Right cardiac atrium (tissue), 5 donors: Measurements from ENCODE around the gene NCK2. TPM values are rescaled to one million over a fixed set of nuclear protein-coding genes. Genes with fewer than 3 reads are reported as not detected.

ENCODE experiments used
- ATAC-seq, 2 donors: fragments of 200-7000 bp; cut with Tn5 transposase; one replicate each; pipeline versions ENCODE4 v1.8.0 to v1.9.1; 2020; ENCODE audit warnings: moderate library complexity in 2 of 2, mild to moderate bottlenecking in 1 of 2
- DNase-seq, 3 donors: peaks; one replicate each; pipeline ENCODE4 v3.0.0-alpha.2; 2020
- H3K27ac ChIP-seq: one replicate; pipeline ENCODE4 v1.5.1; 2013; ENCODE audit warnings: mild to moderate bottlenecking, low read length, control low read depth, moderate library complexity
- H3K27me3 ChIP-seq: one replicate; pipeline ENCODE4 v1.6.1; 2013; ENCODE audit not compliant: control insufficient read depth, insufficient read depth
- H3K4me1 ChIP-seq: one replicate; pipeline ENCODE4 v1.6.1; 2013; ENCODE audit warnings: low read length; ENCODE audit not compliant: control insufficient read depth, insufficient read depth
- H3K4me3 ChIP-seq: one replicate; pipeline ENCODE4 v1.5.1; 2013; ENCODE audit warnings: low read length, control low read depth
- H3K9me3 ChIP-seq: one replicate; pipeline ENCODE4 v1.6.1; 2013; ENCODE audit warnings: low read length; ENCODE audit not compliant: control insufficient read depth
- WGBS: extraction: QIAGEN DNeasy Blood & Tissue Kit; methylation state at CpG from one replicate; pipeline ENCODE4 v1.1.7; 2013; 5-methylcytosine and 5-hydroxymethylcytosine counted together
- intact Hi-C, 4 donors: fragments of 100-400 bp; cut with DNase I; formaldehyde crosslinking; loops; one replicate each; pipeline versions ENCODE4 v1.11.0 to v1.14.0; 2022 to 2023
- polyA plus RNA-seq: library from polyadenylated mRNA; stranded (reverse); fragments of 200-250 nt; gene quantifications from one replicate; pipeline ENCODE4 v1.2.3, GENCODE V29; 2013
- total RNA-seq, 4 donors: library from RNA; stranded (reverse); fragmentation: NEBNext Ultra II Directional; extraction: Animal tissue kit (Norgen Biotek cat#: 25700); gene quantifications; one replicate each; pipeline ENCODE4 v1.2.1, GENCODE V29; 2021
- donor health status: healthy with polysubstance abuse.
- donor health status: DM: no; HTN: yes; CAD: no.
- donor health status: DM: no; HTN: no; CAD: no.
- donor health status: DM: no; HTN: yes; CAD: no; lungs with severe emphysema.
- donor health status: DM: yes; HTN: yes; CAD: no.

NCK2 gene
- total and polyA plus RNA-seq, 5 donors: 29.9 to 39.5 (median 31.1) TPM

DNA sequence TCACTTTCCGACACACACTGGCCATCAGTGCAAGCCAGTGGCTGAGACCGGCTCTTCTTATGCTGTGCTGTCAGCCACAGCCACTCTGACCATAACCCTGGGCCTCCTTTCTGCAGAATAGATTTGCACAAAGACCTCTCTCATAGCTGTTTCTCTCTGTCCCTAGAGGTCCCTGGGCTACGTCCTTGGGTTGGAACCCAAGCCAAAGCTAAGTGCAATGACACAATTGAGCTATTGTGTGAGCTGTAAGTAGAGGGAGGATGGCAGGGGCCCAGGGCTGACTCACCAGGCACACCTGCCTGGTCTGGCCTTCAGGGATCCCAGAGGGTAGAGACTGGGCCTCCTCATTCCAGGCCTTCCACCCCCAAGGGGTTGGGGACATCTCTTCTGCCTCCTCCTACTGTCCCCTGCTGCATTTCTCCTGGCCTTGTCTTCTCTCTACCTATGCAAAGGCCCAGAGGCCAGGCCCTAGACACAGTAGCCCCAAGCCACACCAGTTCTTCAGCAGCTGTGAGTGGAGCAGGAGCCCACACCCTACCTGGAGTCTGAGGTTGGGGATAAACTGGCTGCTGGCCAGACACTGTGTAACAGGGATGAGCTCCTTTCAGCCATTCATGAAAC lies 174.6 kb downstream of the NCK2 start:
- intact Hi-C loops: loop anchor here in 1 of 4 donors (10.0 kb wide), 1 partner anchor 166 kb away; no protein-coding TSS in a partner anchor
- Histone ChIP-seq H3K4me1 (peaks cover 5% of the 10 kb centered on the region), H3K9me3 (peaks cover 4% of the 10 kb centered on the region), H3K27me3 (no peaks in the 10 kb centered on the region), H3K4me3 (no peak overlapping the region), H3K27ac (no peak overlapping the region)
- 51% methylated on average over 3 of the region's 3 CpGs for WGBS
- DNase-seq (peak; percentile 67 to 89 (median 81)), ATAC-seq (peak; percentile 89 to 91)

DNA sequence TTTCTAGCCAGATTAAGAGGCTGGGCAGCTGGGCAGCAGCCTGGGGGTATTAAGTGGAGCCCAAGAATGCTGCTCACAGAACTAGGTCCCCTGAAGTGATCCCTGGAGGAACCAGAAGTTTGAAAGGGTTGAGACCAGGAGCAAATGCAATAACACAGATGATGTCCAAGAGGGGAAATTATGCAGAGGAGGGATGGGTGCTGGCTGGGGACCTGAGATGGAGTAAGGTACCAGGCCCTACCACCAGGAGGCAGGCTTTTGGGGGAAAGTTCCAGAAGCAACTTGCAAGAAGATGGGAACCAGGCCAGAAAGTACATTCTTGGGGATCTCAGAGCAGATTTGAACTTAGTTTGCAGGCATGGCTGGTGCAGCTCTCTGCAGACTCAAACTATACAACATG lies 175.1 kb downstream of the NCK2 start:
- H3K4me3 ChIP-seq: no peak overlapping the region
- peaks cover 5% of the 10 kb centered on the region for H3K4me1 ChIP-seq
- intact Hi-C loops: loop anchor here in 1 of 4 donors (10.0 kb wide), 1 partner anchor 165 kb away; no protein-coding TSS in a partner anchor
- ATAC-seq (no peak), DNase-seq (no peak)
- H3K27me3 ChIP-seq: no peaks in the 10 kb centered on the region
- peaks cover under 1% of the 10 kb centered on the region for H3K9me3 ChIP-seq
- no peak overlapping the region for H3K27ac ChIP-seq

DNA sequence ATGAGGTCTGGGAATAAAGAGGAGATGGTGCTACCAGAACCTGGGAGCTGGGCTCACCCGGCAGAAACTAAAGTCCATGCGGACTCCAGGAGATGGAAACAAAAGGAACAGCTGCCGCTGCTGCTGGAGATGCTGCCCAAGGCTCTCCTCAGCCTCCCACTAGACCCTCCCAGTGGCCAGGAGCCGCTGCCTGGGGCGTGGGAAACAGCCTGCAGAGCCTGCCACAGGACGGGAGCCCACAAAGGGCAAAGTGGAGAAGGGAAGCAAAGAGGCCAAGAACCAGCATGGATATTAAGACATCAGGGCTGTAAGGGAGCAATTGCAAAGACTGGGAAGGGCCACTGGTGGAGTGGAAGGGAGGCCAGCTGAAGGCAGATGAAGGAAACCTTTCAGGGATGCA lies 179.6 kb downstream of the NCK2 start:
- peaks cover 5% of the 10 kb centered on the region for H3K4me1 ChIP-seq
- H3K9me3 ChIP-seq: no peaks in the 10 kb centered on the region
- WGBS: 79% methylated on average over 6 of the region's 6 CpGs
- intact Hi-C loops: no loop called here
- ATAC-seq: no peak
- no peak for DNase-seq
- no peaks in the 10 kb centered on the region for H3K27me3 ChIP-seq
- H3K4me3 ChIP-seq: no peak overlapping the region
- no peak overlapping the region for H3K27ac ChIP-seq

DNA sequence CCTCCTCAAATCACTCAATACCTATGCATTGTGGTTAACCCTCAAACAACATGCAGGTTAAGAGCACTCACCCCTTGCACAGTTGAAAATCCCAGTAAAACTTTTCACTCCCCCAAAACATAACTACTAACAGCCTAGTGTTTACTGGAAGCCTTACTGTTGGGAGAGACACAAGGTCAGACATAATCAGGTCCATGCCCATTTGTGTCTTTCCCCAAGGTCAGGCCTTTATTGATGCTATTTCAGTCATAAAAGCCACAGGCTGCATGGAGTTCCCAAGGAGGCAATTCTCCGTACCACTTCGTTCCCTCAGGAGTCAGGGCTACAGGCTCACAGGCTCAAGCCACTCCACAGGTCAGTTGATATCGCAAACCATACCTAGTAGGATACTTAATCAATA lies 180.2 kb downstream of the NCK2 start:
- 96% methylated on average over 3 of the region's 3 CpGs for WGBS
- DNase-seq (no peak), ATAC-seq (no peak)
- H3K4me3 ChIP-seq: no peak overlapping the region
- peaks cover 2% of the 10 kb centered on the region for H3K4me1 ChIP-seq
- H3K9me3 ChIP-seq: no peaks in the 10 kb centered on the region
- intact Hi-C loops: no loop called here
- no peaks in the 10 kb centered on the region for H3K27me3 ChIP-seq
- H3K27ac ChIP-seq: no peak overlapping the region

DNA sequence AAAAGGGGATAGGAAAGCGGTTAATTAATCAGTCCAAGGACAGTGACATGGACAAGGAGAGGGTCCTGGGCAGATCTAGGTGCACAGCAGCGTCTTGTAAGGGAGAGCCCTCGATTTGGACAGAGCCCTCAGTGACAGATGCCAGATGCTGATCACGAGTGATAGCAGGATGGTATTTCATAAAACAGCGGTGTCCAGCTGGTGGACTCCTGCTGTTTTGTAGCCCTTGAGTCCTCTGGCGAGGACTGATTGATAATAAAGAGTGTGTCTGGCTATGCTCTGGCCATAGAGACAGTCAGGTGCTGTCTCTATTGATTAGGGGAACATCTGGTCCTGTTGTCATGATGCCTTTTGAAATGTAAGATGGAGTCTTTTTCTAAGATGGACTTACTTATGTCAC lies 180.7 kb downstream of the NCK2 start:
- ATAC-seq (no peak), DNase-seq (no peak)
- WGBS: 89% methylated on average over 6 of the region's 6 CpGs
- Histone ChIP-seq H3K27me3 (no peaks in the 10 kb centered on the region), H3K4me3 (no peak overlapping the region), H3K4me1 (peaks cover 2% of the 10 kb centered on the region), H3K9me3 (no peaks in the 10 kb centered on the region), H3K27ac (no peak overlapping the region)
- intact Hi-C loops: no loop called here

DNA sequence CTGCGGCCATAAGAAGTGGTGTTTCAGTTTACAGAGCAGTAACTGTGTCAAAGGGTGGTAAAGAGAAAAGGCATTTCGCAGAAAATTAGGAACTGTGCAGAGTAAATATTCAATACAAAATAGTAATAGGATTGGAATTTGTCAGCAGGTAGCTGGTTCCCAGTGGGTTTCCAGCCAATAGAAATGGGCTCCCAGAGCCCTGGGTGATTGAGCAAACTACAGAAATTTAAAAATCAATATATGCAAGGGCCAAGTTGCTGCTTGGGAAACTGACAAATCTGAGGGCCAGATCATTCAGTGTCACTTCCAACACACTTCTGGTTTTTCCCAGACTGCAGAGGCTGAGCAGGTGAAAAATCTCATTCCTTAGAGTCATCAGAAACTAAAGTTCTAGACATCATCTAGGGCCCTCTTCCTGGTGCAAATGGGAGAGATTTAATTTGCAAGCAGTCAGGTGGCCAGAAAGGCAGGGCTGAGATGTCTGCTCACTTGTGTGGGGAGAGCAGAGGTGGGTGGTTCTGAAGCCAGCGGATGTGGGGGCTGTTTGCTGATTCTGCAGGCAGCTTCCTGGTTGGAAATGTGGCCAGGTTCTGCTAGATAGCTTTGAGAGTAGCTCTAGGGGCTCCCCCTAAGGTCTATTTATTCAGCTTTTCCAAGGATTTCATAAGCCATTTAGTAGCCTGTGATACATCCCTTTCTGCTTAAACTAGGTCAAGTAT lies 182.4 kb downstream of the NCK2 start:
- ATAC-seq: peak in 1 of 2 donors; percentile 50
- 89% methylated on average over 3 of the region's 3 CpGs for WGBS
- H3K27me3 ChIP-seq: no peaks in the 10 kb centered on the region
- intact Hi-C loops: no loop called here
- peaks cover 2% of the 10 kb centered on the region for H3K4me1 ChIP-seq
- H3K9me3 ChIP-seq: no peaks in the 10 kb centered on the region
- no peak overlapping the region for H3K27ac ChIP-seq
- no peak overlapping the region for H3K4me3 ChIP-seq
- no peak for DNase-seq

DNA sequence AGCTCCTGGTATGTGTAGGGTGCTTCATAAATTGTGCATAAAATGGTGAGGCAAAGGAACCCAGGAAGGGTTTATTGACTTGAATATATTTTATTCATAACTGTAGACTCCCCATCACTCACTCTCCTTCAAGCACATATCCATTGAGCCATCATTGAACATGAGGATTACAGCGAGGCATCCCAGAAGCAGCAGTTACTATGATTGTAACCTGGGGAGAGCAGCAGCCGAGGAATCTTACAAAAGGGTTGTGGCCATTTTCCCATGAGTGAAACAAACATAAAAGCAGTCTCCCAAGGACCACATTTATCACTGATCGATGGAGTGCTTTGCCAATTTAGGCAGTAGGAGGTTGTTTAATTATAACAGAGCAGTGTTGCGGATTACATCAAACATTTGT lies 183.4 kb downstream of the NCK2 start:
- intact Hi-C loops: no loop called here
- H3K27ac ChIP-seq: no peak overlapping the region
- H3K4me1 ChIP-seq: peaks cover 2% of the 10 kb centered on the region
- 82% methylated on average over 4 of the region's 4 CpGs for WGBS
- no peaks in the 10 kb centered on the region for H3K9me3 ChIP-seq
- H3K4me3 ChIP-seq: no peak overlapping the region
- no peak for DNase-seq
- no peaks in the 10 kb centered on the region for H3K27me3 ChIP-seq
- ATAC-seq: no peak

DNA sequence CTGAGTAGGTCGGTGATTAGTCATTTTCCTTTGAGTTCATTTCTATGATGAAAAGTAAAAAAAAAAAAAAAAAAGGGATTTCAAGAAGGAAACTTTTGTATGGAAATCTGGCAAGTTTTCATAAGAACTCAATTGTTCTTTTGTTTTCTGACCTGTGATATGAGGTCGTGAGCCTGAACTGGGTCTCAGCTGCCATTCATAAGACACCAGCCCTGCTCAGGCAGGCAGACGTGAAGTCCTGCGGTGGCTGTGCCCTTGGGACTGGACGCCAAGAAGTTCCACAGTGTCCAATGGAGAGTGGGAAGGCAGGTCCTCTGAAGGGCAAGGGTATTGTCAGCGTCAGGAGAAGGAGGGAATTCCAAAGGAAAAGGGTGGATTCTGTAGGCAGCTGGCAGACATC lies 183.9 kb downstream of the NCK2 start:
- no peak overlapping the region for H3K4me3 ChIP-seq
- intact Hi-C loops: no loop called here

DNA sequence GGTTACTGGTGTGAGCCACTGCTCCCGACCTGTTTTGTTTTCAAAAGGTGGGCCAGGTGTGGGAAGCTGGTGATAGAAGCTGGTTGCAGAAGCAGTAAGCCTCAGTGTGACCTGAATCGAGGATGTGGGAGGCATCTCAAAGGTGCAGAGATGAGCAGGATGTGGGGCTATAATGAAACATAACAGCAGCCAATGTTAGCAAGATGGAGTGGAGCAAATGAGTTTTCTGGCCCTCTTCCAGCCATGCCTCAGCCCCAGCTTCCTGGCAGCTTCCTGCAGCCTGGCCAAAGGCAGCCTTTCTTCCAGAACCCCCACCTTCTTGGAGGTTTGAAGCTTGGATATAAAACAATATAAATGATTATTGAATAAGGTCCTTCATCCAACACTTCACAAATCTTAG lies 184.8 kb downstream of the NCK2 start:
- Histone ChIP-seq H3K9me3 (no peaks in the 10 kb centered on the region), H3K4me1 (peaks cover 4% of the 10 kb centered on the region), H3K27ac (no peak overlapping the region), H3K4me3 (no peak overlapping the region), H3K27me3 (no peaks in the 10 kb centered on the region)
- 60% methylated on average over 2 of the region's 2 CpGs for WGBS
- DNase-seq: no peak
- intact Hi-C loops: no loop called here
- peak; percentile 16 to 48 for ATAC-seq

More for the DNA sequence above, 183.9 kb downstream of the NCK2 start:
- Histone ChIP-seq H3K27ac (no peak overlapping the region), H3K27me3 (no peaks in the 10 kb centered on the region), H3K4me1 (peaks cover 2% of the 10 kb centered on the region), H3K9me3 (no peaks in the 10 kb centered on the region)
- ATAC-seq (peak; percentile 12 to 59), DNase-seq (no peak)
- WGBS: 51% methylated on average over 6 of the region's 6 CpGs

DNA sequence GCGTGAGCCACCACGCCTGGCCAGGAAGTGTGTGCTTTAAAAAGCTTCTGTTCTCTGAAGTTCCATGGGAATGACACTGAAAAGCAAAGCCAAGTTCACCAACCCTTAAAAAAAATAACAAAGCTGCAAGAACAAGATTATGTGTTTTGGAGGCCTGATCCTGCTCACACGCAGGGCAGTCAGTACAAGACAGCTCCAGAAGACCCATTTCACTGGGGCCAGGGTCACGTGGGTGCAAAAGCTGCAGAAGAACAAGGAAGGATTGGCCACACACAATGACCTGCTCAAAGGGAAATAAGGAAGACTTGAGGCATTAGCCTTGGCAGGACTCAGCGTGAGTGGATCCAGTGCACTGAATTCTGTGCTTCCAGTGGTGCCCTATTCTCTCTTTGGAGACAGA lies 187.9 kb downstream of the NCK2 start:
- no peak for DNase-seq
- Histone ChIP-seq H3K27me3 (no peaks in the 10 kb centered on the region), H3K4me1 (peaks cover 6% of the 10 kb centered on the region), H3K9me3 (no peaks in the 10 kb centered on the region), H3K4me3 (no peak overlapping the region), H3K27ac (no peak overlapping the region)
- peak in 1 of 2 donors; percentile 51 for ATAC-seq
- intact Hi-C loops: no loop called here
- WGBS: 68% methylated on average over 5 of the region's 5 CpGs

DNA sequence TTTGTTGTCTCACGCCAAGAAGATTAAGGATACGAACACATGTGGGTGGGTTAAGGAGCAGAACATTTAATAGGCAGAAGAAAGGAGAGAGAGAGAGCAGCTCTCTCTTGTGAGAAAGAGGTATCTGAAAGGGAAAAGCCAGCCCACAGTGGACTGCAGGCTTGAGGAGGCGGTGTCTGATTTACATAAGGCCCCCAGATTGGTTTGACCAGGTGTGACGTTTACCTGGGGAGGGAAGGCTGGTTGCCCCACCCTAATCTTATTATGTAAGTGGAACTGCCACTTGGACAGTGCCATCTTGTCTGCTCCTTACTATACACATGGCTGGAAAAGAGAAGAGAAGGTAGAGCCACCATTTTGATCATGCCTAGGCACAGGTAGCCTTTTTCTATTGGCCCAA lies 189.2 kb downstream of the NCK2 start:
- no peak overlapping the region for H3K27ac ChIP-seq
- WGBS: 97% methylated on average over 4 of the region's 4 CpGs
- intact Hi-C loops: no loop called here

More for the DNA sequence above, 189.2 kb downstream of the NCK2 start:
- no peak for DNase-seq
- H3K9me3 ChIP-seq: no peaks in the 10 kb centered on the region
- H3K27me3 ChIP-seq: no peaks in the 10 kb centered on the region
- peaks cover 4% of the 10 kb centered on the region for H3K4me1 ChIP-seq
- no peak for ATAC-seq
- no peak overlapping the region for H3K4me3 ChIP-seq
